ENCODE data around the gene SLC6A1. TPM values are rescaled to one million over a fixed set of nuclear protein-coding genes. Genes with fewer than 3 reads are reported as not detected.

Gene SLC6A1
- total and polyA plus RNA-seq, 2 of the 8 experiments (the other 6 are each of a cell fraction or from before 2014, with no cell fraction given): 0.30 to 0.63 TPM

DNA sequence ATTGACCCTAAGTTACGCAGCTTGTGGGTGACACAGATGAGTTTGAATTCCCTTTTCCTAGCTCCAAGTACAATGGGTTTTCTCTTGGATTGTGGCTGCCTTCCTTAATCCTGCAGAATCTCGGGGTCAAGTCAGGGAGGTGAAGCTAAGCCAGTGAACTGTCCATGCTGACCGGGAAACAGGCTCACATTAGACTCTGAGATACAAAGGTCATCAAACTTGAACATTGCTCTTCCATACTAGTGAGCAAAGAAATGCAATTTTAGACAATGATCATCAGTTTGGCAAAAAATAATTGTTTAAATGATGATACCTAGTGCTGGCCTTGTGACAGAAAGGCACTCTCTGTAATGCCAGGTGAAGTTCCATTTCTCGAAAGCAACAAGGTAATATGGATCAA is 31.6 kb downstream of the SLC6A1 start (continued):
- no peak for TF ChIP-seq EP300 (IDR thresholded peaks at IDR 0.05; ENCODE audit: borderline replicate concordance in 1 of 2, low read depth in 2 of 2, low read length in 2 of 2)
- TF ChIP-seq TBP (IDR thresholded peaks at IDR 0.05; ENCODE audit: low read depth, low read length): no peak
- no peak for TF ChIP-seq TAF1 (IDR thresholded peaks at IDR 0.05; ENCODE audit: low read depth, low read length)

Measured in H1 (cell line).